Mesenchymal stem cell (in vitro differentiated cells and primary cell): ENCODE results near the gene LEF1.

Experiments
- DNase-seq: peaks from one replicate; pipeline ENCODE4 v3.0.0-alpha.2; 2013
- H2AFZ ChIP-seq: one replicate; pipeline ENCODE4 v1.6.1; 2013; ENCODE audit warnings: low read depth, mild to moderate bottlenecking, control low read depth, inconsistent platforms, low read length, moderate library complexity
- H2AK5ac ChIP-seq: 2 replicates; pipeline ENCODE4 v1.6.1; 2013; ENCODE audit warnings: low read length, moderate library complexity, mild to moderate bottlenecking, inconsistent platforms; ENCODE audit not compliant: severe bottlenecking
- H2BK120ac ChIP-seq: one replicate; pipeline ENCODE4 v1.6.1; 2013; ENCODE audit warnings: low read depth, mild to moderate bottlenecking, inconsistent platforms, low read length, moderate library complexity
- H2BK12ac ChIP-seq, 2 experiments: one replicate each; pipeline ENCODE4 v1.6.1; 2013; ENCODE audit warnings: inconsistent platforms in 2 of 2, low read length in 2 of 2, mild to moderate bottlenecking in 2 of 2, moderate library complexity in 2 of 2, control low read depth in 1 of 2
- H2BK15ac ChIP-seq: one replicate; pipeline ENCODE4 v1.6.1; 2013; ENCODE audit warnings: mild to moderate bottlenecking, low read depth, inconsistent platforms; ENCODE audit not compliant: poor library complexity, severe bottlenecking
- H2BK5ac ChIP-seq: 2 replicates; pipeline ENCODE4 v1.6.1; 2013; ENCODE audit warnings: low read depth, mild to moderate bottlenecking, low read length, control low read depth, inconsistent platforms; ENCODE audit not compliant: poor library complexity, severe bottlenecking
- H3K14ac ChIP-seq, 2 experiments: one replicate each; pipeline ENCODE4 v1.6.1; 2013; ENCODE audit warnings: inconsistent platforms in 2 of 2, low read length in 2 of 2, control low read depth in 1 of 2, mild to moderate bottlenecking in 1 of 2, moderate library complexity in 1 of 2
- H3K18ac ChIP-seq, 2 experiments: one replicate each; pipeline ENCODE4 v1.6.1; 2013; ENCODE audit warnings: inconsistent platforms in 2 of 2, low read length in 2 of 2, control low read depth in 1 of 2, low read depth in 1 of 2, mild to moderate bottlenecking in 1 of 2
- H3K23ac ChIP-seq, 2 experiments: one replicate each; pipeline ENCODE4 v1.6.1; 2013; ENCODE audit warnings: inconsistent platforms in 2 of 2, low read length in 2 of 2, mild to moderate bottlenecking in 2 of 2, moderate library complexity in 2 of 2, control low read depth in 1 of 2
- H3K27ac ChIP-seq: 2 replicates; pipeline ENCODE4 v1.5.1; 2013; ENCODE audit warnings: mild to moderate bottlenecking, moderate library complexity, low read length, control low read depth, inconsistent platforms; ENCODE audit not compliant: poor library complexity, severe bottlenecking
- H3K27me3 ChIP-seq, 2 experiments: 2 replicates each; pipeline versions ENCODE4 v1.6.1 to v1.7.0; 2013; ENCODE audit warnings: low read length in 2 of 2, mild to moderate bottlenecking in 2 of 2, moderate library complexity in 2 of 2, control low read depth in 1 of 2, inconsistent platforms in 1 of 2; ENCODE audit not compliant: control insufficient read depth in 1 of 2, insufficient read depth in 1 of 2
- H3K36me3 ChIP-seq, 2 experiments: 2 replicates each; pipeline versions ENCODE4 v1.6.1 to v1.7.0; 2013; ENCODE audit warnings: low read length in 2 of 2, control low read depth in 1 of 2, inconsistent platforms in 1 of 2, low read depth in 1 of 2, mild to moderate bottlenecking in 1 of 2; ENCODE audit not compliant: insufficient read depth in 2 of 2, control insufficient read depth in 1 of 2
- H3K4ac ChIP-seq, 2 experiments: one replicate each; pipeline ENCODE4 v1.6.1; 2013; ENCODE audit warnings: inconsistent platforms in 2 of 2, low read length in 2 of 2, mild to moderate bottlenecking in 2 of 2, moderate library complexity in 2 of 2, control low read depth in 1 of 2, low read depth in 1 of 2
- H3K4me1 ChIP-seq: 2 replicates; pipeline ENCODE4 v1.6.1; 2013; ENCODE audit warnings: low read depth, low read length, control low read depth; ENCODE audit not compliant: control insufficient read depth, insufficient read depth
- H3K4me2 ChIP-seq: 2 replicates; pipeline ENCODE4 v1.6.1; 2013; ENCODE audit warnings: low read length, mild to moderate bottlenecking, inconsistent platforms; ENCODE audit not compliant: poor library complexity, severe bottlenecking
- H3K4me3 ChIP-seq, 2 experiments: 2 replicates each; pipeline versions ENCODE4 v1.5.1 to v1.7.0; 2013; ENCODE audit warnings: low read length in 2 of 2, mild to moderate bottlenecking in 2 of 2, control low read depth in 1 of 2, low read depth in 1 of 2; ENCODE audit not compliant: insufficient read depth in 1 of 2
- H3K79me1 ChIP-seq: replicated peaks from 2 replicates; pipeline ENCODE4 v1.6.1; 2013; ENCODE audit warnings: mild to moderate bottlenecking, control low read depth, low read length, inconsistent platforms; ENCODE audit not compliant: poor library complexity, severe bottlenecking
- H3K9ac ChIP-seq: 2 replicates; pipeline ENCODE4 v1.7.0; 2013; ENCODE audit warnings: mild to moderate bottlenecking, low read length, moderate library complexity
- H3K9me3 ChIP-seq: 2 replicates; pipeline ENCODE4 v1.7.0; 2013; ENCODE audit warnings: mild to moderate bottlenecking, low read length; ENCODE audit not compliant: control insufficient read depth
- H4K8ac ChIP-seq: one replicate; pipeline ENCODE4 v1.6.1; 2013; ENCODE audit warnings: inconsistent platforms, mild to moderate bottlenecking, low read length, moderate library complexity
- H4K91ac ChIP-seq: one replicate; pipeline ENCODE4 v1.6.1; 2013; ENCODE audit warnings: mild to moderate bottlenecking, low read length, inconsistent platforms
- WGBS: methylation state at CpG from one replicate; pipeline ENCODE4 v1.1.7; 2013; ENCODE audit warnings: mixed read lengths; 5-methylcytosine and 5-hydroxymethylcytosine counted together

LEF1 gene

DNA sequence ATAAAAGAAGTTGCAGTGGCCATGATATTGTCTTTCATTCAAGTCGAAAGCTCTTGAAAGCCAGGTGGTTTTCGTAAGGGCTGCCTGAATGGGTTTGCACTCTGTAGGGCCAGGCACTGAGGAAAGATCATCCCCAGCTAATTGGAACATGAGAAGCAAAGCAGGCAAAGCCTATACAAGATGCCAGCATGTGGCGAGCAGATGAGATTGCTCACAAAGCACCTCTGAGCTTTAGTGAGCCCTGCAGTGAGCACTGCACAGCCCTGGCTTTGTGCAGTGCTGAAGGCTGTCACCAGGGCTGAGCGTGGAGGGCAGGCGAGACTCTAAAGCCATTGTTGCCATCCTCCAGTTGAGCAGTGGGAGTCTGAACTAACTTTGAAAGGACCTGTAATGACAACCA is 125.2 kb downstream of the LEF1 start:
- WGBS, result 82% methylated on average over 5 of the region's 5 CpGs
- H3K4me1 ChIP-seq, result peaks cover 2% of the 10 kb centered on the region

DNA sequence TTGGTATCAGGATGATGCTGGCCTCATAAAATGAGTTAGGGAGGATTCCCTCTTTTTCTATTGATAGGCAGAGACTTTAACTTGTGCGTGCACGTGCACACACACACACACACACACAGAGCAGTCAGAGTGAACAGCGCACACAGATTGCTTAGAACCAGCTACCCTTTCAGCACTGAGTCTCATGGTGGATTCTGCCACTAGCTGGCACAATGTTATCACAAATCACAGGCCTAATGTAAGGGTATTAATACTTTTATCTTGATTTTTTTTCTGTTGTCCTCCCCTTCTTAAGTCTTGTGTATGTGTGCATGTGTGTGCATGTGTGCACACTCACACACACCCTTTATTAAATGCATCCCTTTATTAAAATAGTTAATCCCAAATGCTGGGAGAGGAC is 125.8 kb downstream of the LEF1 start:
- no peak overlapping the region for H2BK120ac ChIP-seq
- no peak overlapping the region for H4K8ac ChIP-seq
- H4K91ac ChIP-seq, result no peak overlapping the region
- WGBS, result 88% methylated on average over 2 of the region's 3 CpGs
- no peak overlapping the region for H2BK5ac ChIP-seq
- H3K9ac ChIP-seq, result no peak overlapping the region
- no peaks in the 10 kb centered on the region for H3K9me3 ChIP-seq
- H3K23ac ChIP-seq, result no peak overlapping the region
- DNase-seq, result no peak
- H2AFZ ChIP-seq, result no peak overlapping the region
- H3K36me3 ChIP-seq, result no peaks in the 10 kb centered on the region
- H3K4ac ChIP-seq, result no peak overlapping the region
- no peaks in the 10 kb centered on the region for H3K27me3 ChIP-seq
- H2AK5ac ChIP-seq, result no peak overlapping the region
- H3K4me1 ChIP-seq, result peaks cover 2% of the 10 kb centered on the region
- no peaks in the 10 kb centered on the region for H3K79me1 ChIP-seq
- no peak overlapping the region for H2BK12ac ChIP-seq
- H2BK15ac ChIP-seq, result no peak overlapping the region
- H3K27ac ChIP-seq, result no peak overlapping the region
- H3K18ac ChIP-seq, result no peak overlapping the region
- no peak overlapping the region for H3K4me2 ChIP-seq
- H3K14ac ChIP-seq, result no peak overlapping the region
- H3K4me3 ChIP-seq, result no peak overlapping the region

More for the DNA sequence above, 125.2 kb downstream of the LEF1 start:
- Histone ChIP-seq H3K18ac (no peak overlapping the region), H3K4me3 (no peak overlapping the region), H3K4me2 (no peak overlapping the region), H2AK5ac (no peak overlapping the region), H3K36me3 (no peaks in the 10 kb centered on the region), H3K27ac (no peak overlapping the region), H2AFZ (no peak overlapping the region), H3K27me3 (no peaks in the 10 kb centered on the region), H3K4ac (no peak overlapping the region), H3K9ac (no peak overlapping the region), H4K91ac (no peak overlapping the region), H3K14ac (no peak overlapping the region), H3K23ac (no peak overlapping the region), H4K8ac (no peak overlapping the region), H2BK5ac (no peak overlapping the region), H3K9me3 (no peaks in the 10 kb centered on the region), H2BK15ac (no peak overlapping the region), H3K79me1 (no peaks in the 10 kb centered on the region), H2BK120ac (no peak overlapping the region), H2BK12ac (no peak overlapping the region)
- DNase-seq, result no peak

DNA sequence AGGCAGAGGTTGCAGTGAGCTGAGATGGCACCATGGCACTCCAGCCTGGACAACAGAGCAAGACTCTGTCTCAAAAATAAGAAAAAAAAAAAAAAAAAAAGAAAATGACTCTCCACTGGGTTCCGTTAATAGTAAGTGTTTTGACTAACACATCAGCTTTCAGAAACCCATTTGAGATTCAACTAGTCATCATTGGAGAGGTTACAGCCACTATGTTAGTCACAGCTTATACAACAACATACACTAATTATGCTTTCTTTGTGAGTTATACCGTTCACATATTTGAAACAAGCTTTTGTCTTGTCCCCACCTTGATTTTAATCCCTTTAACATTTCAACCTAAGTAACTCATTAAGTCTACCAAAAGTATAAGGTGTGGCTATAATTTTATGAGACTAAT is 130.8 kb downstream of the LEF1 start:
- no peaks in the 10 kb centered on the region for H3K4me1 ChIP-seq
- H3K18ac ChIP-seq, result no peak overlapping the region
- no peak overlapping the region for H3K4me3 ChIP-seq
- no peaks in the 10 kb centered on the region for H3K79me1 ChIP-seq
- no peak overlapping the region for H2AFZ ChIP-seq
- DNase-seq, result no peak
- WGBS, result 97% methylated on average over 2 of the region's 2 CpGs
- H2BK5ac ChIP-seq, result no peak overlapping the region
- H2BK120ac ChIP-seq, result no peak overlapping the region
- H2BK15ac ChIP-seq, result no peak overlapping the region
- H4K8ac ChIP-seq, result no peak overlapping the region
- no peak overlapping the region for H3K27ac ChIP-seq
- H2BK12ac ChIP-seq, result no peak overlapping the region
- no peak overlapping the region for H3K23ac ChIP-seq
- H2AK5ac ChIP-seq, result no peak overlapping the region
- H3K27me3 ChIP-seq, result no peaks in the 10 kb centered on the region
- H3K4me2 ChIP-seq, result no peak overlapping the region
- H3K14ac ChIP-seq, result no peak overlapping the region
- no peak overlapping the region for H3K9ac ChIP-seq
- H3K9me3 ChIP-seq, result no peaks in the 10 kb centered on the region
- H4K91ac ChIP-seq, result no peak overlapping the region
- H3K4ac ChIP-seq, result no peak overlapping the region
- H3K36me3 ChIP-seq, result peaks cover 15 to 27% of the 10 kb centered on the region in 2 experiments

DNA sequence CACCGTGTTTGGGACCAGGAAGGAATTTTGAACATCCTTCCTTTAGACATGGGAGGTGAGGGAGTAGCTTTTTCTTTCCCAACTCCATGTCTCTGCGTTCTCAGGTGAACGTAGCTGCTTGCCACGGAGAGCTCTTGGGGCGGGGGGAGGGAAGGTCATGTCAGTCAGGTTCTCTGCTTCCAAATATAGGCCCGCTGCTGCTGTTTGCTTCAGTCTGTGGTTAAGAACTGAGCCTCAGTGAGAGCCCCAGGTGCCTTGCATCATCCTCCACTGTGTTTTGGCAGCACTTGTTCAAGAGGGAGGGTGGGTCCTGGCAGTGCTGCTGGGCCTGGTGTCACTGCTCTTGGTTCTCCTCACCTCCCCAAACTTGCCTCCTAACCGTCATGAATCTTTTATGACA is 132.5 kb downstream of the LEF1 start:
- Histone ChIP-seq H2BK15ac (no peak overlapping the region), H3K4ac (no peak overlapping the region), H4K91ac (no peak overlapping the region), H4K8ac (no peak overlapping the region), H3K4me1 (no peaks in the 10 kb centered on the region), H3K18ac (no peak overlapping the region), H3K4me2 (no peak overlapping the region), H3K36me3 (peaks cover 15 to 36% of the 10 kb centered on the region in 2 experiments), H2AK5ac (no peak overlapping the region), H2AFZ (no peak overlapping the region), H3K14ac (no peak overlapping the region), H3K27ac (no peak overlapping the region), H3K9me3 (no peaks in the 10 kb centered on the region), H2BK12ac (no peak overlapping the region), H2BK5ac (no peak overlapping the region), H3K9ac (no peak overlapping the region), H3K27me3 (no peaks in the 10 kb centered on the region), H2BK120ac (no peak overlapping the region), H3K4me3 (no peak overlapping the region), H3K79me1 (no peaks in the 10 kb centered on the region), H3K23ac (no peak overlapping the region)
- WGBS, result 95% methylated on average over 6 of the region's 7 CpGs
- DNase-seq, result no peak
